PFSK-1 (cell line): ENCODE data around the gene RPTOR.

ENCODE experiments used
- FOXP2 ChIP-seq: optimal IDR thresholded peaks from 2 replicates; pipeline ENCODE3; 2011; ENCODE audit warnings: borderline replicate concordance, control low read depth, inconsistent platforms; ENCODE audit not compliant: insufficient read depth; ENCODE audit errors: extremely low read length, extremely low read depth
- POLR2AphosphoS5 ChIP-seq: IDR thresholded peaks from 2 replicates; pipeline ENCODE4 v1.6.1; 2012; ENCODE audit warnings: low read depth, mild to moderate bottlenecking, control low read depth, low read length, moderate library complexity
- SIN3A ChIP-seq: IDR thresholded peaks from 2 replicates; pipeline ENCODE4 v1.6.1; 2012; ENCODE audit warnings: mild to moderate bottlenecking, low read length, moderate library complexity, borderline replicate concordance; ENCODE audit not compliant: insufficient read depth
- TAF1 ChIP-seq: IDR thresholded peaks from 2 replicates; pipeline ENCODE4 v1.6.1; 2012; ENCODE audit warnings: low read length, control low read depth, borderline replicate concordance; ENCODE audit not compliant: insufficient read depth
- TF ChIP-seq, protein P1 (sequence below), 2 experiments: IDR thresholded peaks; 2 replicates each; pipeline versions ENCODE4 v1.6.1 to v1.8.0; 2011 to 2012; ENCODE audit warnings: low read depth in 2 of 2, low read length in 2 of 2, control low read depth in 1 of 2, inconsistent platforms in 1 of 2, mild to moderate bottlenecking in 1 of 2, moderate library complexity in 1 of 2; ENCODE audit not compliant: insufficient read depth in 1 of 2

Gene RPTOR

DNA sequence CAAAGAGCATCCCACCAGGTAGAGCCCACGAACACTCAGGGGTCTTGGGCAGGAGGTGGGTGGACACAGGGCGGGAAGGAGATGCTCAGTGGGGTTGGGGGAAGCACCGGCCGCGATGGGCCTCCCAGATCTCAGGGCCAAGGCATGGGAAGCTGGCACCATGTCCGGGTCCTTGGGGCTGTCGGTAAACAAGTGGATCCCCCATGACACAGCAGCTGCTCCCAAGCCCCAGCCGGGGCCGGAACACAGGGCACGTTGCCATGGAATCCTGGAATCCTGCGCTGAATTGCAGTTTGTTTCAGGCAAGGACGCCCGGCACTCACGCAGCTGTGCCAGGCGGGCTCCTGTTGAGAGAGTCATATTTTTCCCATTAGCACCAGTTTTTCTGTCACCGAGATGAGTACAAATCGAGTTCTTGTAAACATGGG is 424.0 kb downstream of the RPTOR start:
- no peak for TF ChIP-seq POLR2AphosphoS5
- no peak for TF ChIP-seq SIN3A
- TF ChIP-seq, protein P1, sequence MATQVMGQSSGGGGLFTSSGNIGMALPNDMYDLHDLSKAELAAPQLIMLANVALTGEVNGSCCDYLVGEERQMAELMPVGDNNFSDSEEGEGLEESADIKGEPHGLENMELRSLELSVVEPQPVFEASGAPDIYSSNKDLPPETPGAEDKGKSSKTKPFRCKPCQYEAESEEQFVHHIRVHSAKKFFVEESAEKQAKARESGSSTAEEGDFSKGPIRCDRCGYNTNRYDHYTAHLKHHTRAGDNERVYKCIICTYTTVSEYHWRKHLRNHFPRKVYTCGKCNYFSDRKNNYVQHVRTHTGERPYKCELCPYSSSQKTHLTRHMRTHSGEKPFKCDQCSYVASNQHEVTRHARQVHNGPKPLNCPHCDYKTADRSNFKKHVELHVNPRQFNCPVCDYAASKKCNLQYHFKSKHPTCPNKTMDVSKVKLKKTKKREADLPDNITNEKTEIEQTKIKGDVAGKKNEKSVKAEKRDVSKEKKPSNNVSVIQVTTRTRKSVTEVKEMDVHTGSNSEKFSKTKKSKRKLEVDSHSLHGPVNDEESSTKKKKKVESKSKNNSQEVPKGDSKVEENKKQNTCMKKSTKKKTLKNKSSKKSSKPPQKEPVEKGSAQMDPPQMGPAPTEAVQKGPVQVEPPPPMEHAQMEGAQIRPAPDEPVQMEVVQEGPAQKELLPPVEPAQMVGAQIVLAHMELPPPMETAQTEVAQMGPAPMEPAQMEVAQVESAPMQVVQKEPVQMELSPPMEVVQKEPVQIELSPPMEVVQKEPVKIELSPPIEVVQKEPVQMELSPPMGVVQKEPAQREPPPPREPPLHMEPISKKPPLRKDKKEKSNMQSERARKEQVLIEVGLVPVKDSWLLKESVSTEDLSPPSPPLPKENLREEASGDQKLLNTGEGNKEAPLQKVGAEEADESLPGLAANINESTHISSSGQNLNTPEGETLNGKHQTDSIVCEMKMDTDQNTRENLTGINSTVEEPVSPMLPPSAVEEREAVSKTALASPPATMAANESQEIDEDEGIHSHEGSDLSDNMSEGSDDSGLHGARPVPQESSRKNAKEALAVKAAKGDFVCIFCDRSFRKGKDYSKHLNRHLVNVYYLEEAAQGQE (IDR thresholded peaks at IDR 0.05; ENCODE audit: insufficient read depth in 1 of 2, low read depth in 2 of 2, low read length in 2 of 2), result no peak
- no peak for TF ChIP-seq TAF1
- no peak for TF ChIP-seq FOXP2

DNA sequence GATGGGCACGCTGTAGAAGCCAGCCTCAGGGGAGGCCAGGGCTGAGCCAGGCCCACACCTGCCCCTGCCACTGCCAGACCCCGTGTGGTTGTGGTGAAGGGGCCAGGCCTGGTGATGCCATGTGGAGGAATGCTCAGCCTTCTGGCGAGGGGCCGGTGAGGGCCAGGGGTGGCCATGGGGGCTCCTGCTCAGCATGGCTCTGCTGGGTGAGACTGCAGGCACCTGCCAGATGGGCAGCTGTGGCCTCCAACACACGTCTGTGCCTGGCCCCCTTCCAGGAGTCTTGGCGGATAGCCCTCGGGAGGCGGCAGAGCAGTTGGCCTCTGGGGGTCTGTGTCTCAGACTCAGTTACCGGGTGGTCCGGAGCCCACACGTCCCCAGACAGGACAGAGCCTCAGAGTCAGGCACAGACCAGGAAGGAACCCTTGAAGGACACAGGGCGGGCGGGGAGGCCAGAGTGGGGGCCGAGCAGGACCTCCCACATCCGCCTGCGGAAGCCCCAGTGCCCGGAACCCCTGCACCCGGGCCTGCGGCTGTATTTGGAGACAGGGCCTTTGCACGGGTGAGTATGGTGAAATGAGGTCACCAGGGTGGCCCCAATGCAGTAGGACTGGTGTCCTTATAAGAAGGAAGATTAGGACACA is 424.5 kb downstream of the RPTOR start:
- no peak for TF ChIP-seq SIN3A
- TF ChIP-seq, protein P1 (IDR thresholded peaks at IDR 0.05; ENCODE audit: insufficient read depth in 1 of 2, low read depth in 2 of 2, low read length in 2 of 2), result no peak
- TF ChIP-seq TAF1, result no peak
- no peak; the same call in 1 of the 2 replicates for TF ChIP-seq POLR2AphosphoS5
- TF ChIP-seq FOXP2, result no peak

DNA sequence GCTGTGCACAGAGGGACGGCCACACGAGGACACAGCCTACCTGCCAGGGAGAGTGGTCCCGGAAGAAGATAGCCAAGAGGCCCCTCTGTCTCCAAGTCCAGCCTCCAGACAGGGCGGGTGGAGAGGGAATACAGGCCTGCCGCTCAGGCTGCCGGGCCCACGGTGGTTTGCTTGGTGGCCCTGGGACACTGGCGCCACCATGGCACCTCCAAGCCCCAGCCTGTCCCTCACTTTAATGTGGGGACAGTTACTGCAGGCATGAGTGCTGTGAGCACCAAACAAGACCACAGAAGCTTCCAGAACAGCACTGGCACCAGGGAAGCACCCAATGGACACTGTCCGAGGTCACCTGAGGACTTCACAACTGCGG is 425.0 kb downstream of the RPTOR start:
- no peak for TF ChIP-seq SIN3A
- TF ChIP-seq FOXP2, result no peak
- TF ChIP-seq POLR2AphosphoS5, result 0 out of 2 replicates have a peak, but pooled peaks have one; percentile 46

DNA sequence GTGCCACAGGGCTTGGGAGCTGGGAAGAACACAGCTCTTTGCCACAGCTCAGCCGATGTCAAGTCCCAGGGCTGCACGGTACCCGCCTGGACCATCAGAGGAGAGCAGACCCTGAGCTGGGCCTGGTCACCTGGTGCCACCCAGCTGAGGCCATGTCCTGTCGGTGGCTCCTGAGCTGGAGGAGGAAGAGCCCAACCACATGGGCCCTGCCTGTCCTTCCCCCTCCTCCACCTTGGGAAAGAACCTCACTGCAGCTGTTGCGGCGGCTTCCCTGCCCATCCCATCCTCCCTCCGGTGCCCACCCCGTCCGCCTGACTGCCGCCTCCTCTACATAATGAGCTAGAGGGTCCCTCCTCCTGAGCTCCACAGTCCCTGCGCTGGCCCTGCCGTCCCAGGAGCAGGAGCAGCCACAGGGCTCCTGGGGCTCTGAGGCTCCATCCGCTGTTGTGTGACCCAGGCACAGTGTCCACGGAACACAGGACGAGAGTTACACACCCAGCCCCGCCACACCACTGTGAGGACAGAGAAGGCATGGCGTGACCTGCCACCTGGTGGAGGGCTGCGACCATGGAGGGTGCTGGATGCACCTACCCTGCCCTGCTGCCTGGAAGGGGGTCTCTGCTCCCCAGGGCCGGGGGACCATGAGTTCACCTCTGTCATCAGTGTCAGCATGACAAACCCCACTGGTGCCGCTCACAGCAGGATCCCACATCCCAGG is 425.6 kb downstream of the RPTOR start:
- TF ChIP-seq, protein P1 (IDR thresholded peaks at IDR 0.05; ENCODE audit: insufficient read depth in 1 of 2, low read depth in 2 of 2, low read length in 2 of 2), result no peak

DNA sequence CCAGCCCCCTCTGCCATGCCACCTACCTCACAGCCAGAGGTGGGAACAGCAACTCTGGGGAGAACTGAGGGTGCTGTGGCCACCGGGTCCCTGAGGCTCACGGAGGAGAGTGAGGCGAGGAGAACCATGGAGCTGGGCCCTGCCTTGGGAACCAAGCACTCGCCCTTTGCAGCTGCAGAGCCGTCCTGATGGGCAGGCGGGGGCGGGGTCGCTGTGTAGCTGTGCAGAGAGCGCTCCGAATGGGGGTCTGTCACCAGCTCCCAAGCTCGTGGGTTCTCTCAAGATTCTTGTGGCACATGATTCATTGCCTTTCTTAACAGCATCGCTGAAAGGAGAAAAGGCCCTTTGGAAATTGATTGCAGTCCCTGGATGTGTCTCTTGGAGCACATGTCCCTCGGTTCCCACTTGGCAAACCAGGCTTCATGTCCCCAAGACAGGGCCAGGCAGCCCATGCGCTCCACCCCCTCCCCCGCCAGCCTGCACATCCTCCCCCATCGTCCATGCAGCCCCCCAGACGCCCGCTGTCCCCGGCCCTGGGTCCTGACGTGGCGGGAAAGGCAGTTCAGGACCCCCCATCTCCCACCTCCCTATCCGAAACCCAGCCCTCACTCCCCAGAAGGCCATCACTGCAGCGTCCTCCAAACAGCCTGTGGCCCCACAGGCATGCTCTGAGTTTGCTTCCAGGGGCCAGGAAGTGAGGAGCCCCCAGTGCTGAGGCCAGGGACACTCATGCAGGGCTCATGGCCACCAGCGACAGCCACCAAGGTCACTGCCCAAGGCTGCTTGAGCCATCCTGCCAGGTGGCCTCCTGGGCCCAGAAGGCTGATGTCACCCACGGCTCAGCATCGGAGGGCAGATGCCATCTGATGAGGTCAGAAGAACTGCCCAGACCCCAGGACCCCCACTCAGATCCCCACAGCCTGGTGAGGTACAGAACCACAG is 426.4 kb downstream of the RPTOR start:
- no peak for TF ChIP-seq POLR2AphosphoS5
- TF ChIP-seq FOXP2, result no peak
- TF ChIP-seq, protein P1 (IDR thresholded peaks at IDR 0.05; ENCODE audit: insufficient read depth in 1 of 2, low read depth in 2 of 2, low read length in 2 of 2), result no peak
- no peak for TF ChIP-seq SIN3A
- TF ChIP-seq TAF1, result no peak
